ENCODE data around the gene TTLL11. TPM values are rescaled to one million over a fixed set of nuclear protein-coding genes. Genes with fewer than 3 reads are reported as not detected.

TTLL11 gene
- total and polyA plus RNA-seq, 2 experiments from 2014 or later, result 0.57 to 1.4 TPM

- TF ChIP-seq ZNF462 (CRISPR knock-in tag; IDR thresholded peaks at IDR 0.05) (no peak), ETS1 (IDR thresholded peaks at IDR 0.05) (no peak), STAT1 (IDR thresholded peaks at IDR 0.05; ENCODE audit: unreplicated experiment) (no peak), REST (IDR thresholded peaks at IDR 0.05; ENCODE audit: unreplicated experiment) (no peak), ZNF331 (CRISPR knock-in tag; IDR thresholded peaks at IDR 0.05; ENCODE audit: low read depth) (no peak), POLR2AphosphoS5 (IDR thresholded peaks at IDR 0.05; ENCODE audit: low read depth) (no peak)
Measured at GRCh38 chr9:122138560-122139268, 45.6 kb upstream of the TTLL11 start (continued).
